NCI-H2107 treated with DMSO at 0.1 percent for 48 hours (cell line): ENCODE results near the gene JPH2.

ENCODE experiments used
- DNase-seq: peaks from one replicate; lab custom pipeline; 2025; ENCODE audit not compliant: unreplicated experiment; lab: John Stamatoyannopoulos, UW

Gene JPH2

DNA sequence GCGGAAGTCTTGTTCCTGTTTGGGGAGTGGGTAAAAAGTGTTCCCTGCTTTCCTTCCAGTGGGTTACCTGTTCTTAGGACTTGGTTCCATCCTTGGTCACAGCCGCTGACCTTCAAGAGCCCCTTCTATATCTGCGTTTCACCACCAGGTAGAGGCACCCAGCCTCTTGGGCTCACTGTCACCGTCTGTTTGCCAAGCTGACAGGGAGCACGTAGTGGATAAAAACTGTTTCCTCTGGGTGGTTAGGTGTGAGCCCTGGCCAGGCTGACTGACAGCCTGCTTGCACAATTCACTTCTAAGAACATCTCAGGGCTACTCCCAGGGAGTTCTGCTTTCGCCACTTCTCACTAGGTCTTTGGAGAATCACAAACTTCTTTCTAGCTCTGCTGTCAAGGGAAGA lies 1.8 kb upstream of the JPH2 start:
- DNase-seq = no peak

DNA sequence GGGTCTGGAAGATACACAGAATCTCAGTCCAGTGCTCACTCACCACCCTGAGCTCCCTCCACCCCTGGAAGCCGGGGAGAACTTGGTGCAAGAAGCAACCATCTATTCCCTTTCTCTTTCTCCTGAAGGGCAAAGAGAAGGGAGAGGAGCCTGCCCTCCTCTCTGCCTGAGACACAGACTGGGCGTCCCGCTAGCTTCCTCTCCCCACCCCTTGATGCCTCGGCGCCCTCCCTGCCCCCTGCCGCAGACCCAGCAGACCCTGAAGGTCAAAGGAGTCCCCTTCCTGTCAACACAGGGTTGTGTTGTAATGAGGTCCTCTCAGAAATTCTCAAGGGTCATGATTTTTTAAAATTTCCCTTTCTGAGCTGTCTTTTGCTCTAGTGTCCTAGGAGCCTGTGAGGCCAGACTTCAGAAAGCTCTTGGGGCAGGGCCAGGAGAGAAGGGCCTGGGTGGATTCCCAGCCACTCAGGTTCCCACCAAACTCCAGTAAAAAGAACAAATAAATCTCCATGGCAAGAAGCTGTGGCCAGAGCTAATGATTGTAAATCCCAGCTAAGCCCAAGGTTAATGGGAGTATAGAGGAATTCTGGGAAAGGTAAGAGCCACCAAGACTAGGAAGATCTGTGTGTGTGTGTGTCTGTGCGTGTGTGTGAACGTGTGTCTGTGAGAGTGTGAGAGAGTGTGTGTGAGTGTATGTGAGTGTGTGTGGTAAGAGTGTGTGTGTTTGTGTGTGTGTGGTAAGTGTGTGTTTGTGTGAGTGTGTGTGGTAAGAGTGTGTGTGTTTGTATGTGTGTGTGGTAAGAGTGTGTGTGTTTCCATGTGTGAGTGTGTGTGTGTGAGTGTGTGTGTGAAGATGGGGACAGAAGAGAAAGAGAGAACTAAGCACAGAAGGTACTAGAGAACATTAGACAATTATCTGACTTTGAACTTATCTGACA lies 1.1 kb upstream of the JPH2 start:
- no peak for DNase-seq

DNA sequence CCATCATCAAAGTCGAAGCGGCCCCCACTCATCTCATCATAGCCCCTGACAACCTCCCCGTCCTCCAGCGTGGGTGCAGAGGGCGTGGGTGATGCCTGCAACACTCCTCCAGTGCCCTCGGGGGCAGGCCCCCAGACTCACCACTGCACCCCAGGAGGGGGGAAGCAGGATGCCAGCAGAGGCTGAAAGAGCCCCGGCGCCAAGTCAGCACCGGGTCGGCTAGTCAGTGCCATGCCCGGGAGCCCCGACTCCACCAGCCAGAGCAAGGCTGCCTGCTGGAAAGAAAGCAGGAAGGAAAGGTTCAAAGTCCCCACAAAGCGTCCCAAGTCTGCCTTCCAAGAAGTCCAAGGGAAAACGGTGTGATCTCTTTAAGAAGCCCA lies 324 bp downstream of the JPH2 start:
- no peak for DNase-seq

DNA sequence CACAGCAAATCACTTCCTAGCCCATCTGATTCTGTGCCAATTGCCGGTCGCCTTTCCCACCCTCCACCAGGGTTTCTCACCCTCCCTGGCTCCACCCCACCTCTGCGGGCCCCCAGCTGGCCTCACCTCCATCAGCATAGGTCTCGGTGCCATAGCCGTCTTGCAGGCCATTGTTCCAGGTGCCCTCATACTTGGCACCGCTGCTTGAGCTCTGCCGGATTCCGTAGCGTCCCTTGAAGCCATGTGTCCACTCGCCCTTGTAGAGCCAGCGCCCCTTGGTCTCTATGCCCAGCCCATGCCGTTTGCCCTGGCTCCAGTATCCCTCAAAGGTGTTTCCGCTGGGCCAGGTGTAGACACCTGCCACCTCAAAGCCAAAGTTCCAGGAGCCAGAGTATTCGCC lies 787 bp downstream of the JPH2 start:
- DNase-seq = no peak

DNA sequence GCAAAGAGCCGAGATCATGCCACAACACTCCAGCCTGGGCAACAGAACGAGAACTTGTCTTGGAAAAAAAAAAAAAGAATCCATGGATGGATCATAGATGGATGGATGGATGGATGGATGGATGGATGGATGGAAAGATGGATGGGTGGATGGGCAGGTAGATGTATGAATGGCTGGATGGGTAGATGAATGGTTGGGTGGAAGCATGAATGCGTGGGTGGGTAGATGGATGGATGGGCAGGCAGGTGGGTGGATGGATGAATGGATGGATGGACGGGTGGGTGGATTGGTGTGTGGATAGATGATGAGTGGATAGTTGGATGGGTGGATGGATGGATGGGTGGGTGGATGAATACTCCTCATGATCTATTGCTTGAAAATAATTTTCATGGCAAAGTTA lies 1.4 kb downstream of the JPH2 start:
- DNase-seq = no peak

DNA sequence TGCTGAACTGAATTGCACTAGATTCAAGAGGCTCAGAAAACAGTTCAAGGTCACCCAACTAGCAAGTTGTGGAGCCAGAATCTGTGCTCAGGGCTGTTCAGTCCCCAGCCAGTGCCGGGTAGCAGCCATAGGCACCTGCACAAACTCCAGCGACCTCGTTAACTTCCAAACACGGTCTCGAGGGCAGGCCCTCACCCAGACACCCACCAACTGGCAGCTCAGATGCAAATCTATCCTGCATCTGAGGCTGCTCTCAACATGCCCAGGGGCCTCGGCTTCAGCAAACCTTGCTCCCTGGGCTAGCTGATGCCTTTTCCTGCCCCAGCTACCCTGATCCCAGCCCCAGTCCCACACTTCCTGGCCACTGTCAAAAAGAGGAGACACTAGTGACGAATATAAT lies 3.7 kb downstream of the JPH2 start:
- no peak for DNase-seq

DNA sequence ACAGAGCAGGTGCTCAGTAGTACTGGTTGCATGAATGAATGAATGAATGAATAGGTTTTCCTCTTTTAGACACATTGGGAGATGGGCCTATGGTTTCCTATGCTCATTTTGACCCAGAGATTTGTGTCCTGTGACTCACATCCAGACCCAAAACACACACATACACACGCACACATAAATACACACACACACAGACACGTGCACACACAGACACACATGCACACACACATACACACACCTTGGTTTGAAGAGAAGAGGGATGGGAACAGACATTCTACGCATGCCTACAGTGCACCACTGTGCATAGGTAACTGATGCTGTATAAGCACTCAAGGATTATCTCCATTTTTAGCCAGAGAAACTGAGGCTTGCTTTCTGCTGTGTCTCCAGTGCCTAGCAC lies 4.1 kb downstream of the JPH2 start:
- no peak for DNase-seq

DNA sequence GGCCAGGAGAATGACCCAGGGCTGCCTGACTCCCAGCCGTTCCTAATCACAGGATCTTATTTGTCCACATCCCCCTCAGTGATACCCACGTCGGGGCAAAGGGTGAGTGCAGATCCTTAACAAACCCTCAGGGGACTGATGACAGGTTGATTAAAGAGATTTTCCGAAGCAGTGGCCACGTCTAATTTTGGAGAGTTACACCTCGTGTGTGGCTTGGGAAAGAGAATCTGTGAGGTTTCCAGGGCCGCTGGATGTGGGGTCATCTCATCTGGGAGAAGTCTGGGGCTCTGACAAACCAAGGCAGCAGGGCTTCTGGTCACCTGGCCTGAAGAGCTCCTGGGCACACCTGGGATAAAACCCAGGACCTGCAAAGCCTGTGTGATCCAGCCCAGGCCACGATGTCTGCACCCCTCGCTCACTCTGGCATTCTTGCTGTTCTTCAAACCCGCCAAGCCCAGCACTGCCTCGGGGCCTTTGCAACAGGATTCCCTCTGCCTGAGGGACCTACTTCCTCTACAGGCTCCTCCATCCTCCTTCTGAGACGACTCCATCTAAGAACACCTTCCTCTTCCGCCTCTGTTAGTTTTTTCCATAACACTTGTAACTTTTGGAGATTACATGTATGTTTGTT lies 4.7 kb downstream of the JPH2 start:
- DNase-seq = no peak

DNA sequence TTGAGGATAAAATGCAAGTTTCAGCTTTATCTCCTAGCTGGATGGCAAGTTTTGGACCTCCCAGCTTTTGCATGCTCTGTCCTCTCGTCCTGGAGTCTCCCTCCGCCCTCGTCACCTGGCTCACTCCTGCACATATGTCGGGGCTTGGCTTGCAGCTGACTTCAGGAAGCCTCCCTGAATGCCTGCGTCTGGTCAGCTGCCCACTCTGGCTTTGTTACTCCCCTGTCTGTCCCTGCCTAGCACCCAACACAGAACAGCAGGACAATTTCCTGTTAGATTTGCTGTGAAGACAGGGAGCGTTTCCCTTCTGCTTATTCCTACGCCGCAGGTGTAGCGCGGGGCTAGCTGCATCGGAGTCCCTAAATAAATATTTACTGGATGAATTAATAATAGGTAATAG lies 5.4 kb downstream of the JPH2 start:
- DNase-seq = no peak

DNA sequence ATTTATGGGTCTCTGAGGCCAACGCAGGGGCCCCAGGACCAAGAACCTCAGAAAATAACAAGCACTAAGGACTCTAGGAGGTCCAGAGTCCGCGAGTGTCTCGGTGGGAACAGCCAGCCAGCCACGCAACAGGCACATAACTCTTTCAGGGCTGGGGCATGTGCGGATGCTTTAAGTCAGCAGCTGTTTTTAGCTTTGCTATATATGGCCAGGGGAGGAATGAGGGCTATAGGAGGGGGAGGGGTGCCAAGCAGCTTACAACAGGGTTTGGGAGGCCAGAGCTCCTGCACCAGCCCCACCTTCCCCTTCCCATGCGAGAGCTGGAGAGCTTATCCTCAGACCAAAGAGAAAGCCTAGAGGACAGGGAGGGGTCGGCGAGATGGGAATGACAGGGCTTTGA lies 6.2 kb downstream of the JPH2 start:
- DNase-seq = no peak

DNA sequence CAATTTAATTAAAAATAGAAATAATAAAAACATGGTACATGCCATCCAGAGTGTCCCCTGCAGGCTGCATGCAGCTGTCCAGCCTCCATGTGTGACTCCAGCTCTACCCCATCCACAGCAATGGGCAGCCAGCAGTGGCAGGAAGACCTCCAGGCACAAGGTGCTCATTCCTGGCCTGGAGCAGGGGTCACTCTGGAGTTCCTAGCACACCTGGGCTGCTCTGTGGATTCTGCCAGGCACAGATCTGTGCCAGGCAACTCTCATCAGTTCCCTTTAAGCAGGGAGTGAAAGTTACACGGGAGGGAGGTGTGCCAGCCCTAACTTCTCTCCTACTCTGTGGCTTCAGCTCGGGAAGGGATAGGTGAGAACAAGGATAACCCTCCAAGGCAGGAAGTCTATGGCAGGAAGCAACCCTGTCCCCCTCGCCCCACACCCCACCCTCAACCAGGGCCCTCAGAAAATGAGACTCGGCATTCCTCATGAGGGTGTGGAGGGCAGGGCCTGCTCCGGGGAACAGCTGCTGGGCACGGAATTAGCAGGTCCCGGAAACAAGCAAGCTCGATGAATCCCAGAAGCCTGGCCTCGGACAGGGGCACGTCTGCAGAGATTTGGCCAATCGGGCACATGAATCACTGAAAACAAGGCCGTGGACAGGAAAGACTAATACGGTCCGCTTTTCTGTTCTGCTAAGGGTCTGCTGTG lies 10.0 kb downstream of the JPH2 start:
- DNase-seq = no peak

DNA sequence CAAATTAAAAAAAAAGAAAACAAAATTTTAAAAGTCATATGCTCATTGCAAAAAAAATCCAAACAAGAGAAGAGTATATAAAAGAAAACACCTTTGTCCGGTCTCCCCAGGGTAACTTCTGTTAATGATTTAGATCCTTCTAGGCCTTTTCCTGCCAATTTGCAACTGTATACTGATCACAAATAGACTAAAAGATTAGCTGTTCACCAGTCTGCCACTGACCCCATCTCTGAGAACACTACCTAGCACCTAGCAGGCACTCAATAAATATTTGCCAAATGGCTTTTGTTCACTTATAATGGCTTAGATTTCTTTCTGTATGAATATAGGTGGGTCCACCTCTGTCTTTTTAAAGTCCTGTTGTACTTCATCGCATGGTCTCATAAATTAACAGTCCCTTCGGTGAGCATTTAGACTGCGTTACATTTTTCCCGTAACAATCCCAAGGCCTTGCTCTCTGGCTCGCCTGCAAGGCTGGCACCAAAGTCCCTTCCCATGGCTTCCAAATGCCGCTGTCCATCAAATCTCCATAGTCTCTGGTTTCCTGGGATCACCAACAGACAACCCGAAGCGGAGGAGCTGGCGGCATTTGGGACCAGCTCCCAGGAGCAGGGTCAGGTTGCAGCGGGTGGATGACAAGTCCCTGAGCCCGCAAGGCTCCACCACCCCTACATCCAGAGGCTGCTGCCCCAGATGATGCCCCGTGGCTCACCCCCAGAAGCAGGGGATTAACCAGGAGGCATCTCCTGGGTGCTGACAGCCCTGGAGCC lies 11.8 kb downstream of the JPH2 start:
- DNase-seq = no peak

DNA sequence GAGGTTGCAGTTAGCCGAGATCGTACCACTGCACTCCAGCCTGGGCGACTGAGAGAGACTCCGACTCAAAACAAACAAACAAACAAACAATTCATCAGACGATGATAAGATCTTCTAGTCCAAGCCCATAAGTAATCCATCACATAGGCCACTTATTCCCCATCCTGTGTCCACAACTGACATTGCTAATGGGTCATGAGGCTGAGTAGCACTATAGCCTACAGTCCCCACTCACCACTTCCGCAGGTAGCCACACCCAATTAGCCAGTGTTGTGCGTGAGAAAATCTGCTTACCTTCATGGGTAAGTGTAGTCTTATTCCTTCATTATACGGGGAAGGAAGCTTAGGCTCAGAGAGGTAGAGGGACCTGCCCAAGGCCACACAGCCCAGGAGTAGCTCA lies 13.1 kb downstream of the JPH2 start:
- DNase-seq = no peak

DNA sequence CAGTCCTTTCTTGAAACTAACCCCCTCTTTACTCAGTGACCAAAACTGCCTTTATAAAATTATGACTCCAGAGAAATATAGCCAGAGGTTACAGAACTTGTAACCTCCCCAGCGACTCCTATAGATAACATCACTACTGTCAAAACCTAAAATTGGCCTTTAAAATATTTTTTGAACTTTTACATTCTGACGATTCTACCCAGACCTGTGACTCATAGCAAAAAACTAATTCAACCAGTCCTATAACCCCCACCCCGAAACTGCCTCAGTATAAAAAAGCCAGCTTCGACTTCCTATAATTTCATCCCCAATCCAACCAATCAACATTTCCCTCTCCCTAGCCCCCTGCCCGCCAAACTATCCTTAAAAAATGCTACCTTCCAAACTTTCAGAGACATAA lies 13.9 kb downstream of the JPH2 start:
- no peak for DNase-seq

DNA sequence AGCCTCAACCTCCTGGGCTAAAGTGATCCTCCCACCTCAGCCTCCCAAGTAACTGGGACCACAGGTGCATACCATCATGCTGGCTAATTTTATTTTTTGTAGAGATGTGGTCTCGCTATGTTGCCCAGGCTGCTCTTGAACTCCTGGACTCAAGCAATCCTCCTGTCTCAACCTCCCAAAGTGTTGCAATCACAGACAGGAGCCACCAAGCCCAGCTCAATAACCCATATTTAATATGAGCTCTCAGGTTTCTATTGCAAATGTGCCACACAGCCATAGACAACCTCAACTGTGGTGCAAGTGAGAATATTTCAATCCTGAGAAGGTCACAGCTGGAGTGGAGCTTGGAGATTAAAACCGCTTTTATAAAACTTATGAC lies 14.4 kb downstream of the JPH2 start:
- no peak for DNase-seq

DNA sequence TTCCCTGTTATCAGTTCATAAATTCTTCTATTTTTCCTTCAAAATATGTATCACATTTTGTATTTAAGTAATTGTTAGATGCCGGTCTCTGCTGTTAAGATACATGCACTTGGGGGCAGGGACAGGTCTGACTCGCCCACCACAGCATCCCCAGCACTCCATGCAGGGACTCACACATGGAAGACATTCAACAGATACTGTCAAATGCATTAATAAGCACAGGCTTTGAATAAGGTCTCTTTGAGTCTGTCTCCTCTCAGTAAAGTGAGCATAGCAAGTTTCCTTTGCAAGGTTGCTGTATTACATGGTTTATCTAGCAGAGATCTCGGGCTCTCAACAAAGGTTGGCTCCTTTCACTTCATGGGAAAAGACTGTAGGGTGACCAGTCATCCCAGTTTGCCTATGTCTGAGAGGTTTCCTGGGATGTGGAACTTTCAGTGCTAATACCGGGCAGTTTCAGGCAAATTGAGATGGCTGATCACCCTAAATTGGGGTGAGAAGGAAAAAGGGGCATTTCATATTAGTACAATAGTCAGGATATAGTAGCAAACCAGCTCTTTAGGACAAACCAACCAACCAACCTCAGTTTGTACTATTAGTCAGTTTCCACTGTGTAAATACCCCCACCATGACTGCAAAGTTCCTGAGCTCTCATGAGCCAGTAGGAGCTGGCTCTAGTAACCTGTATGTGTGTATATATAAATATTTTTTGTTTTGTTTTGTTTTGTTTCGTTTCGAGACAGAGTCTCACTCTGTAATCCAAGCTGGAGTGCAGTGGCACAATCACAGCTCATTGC lies 15.0 kb downstream of the JPH2 start:
- DNase-seq = no peak

DNA sequence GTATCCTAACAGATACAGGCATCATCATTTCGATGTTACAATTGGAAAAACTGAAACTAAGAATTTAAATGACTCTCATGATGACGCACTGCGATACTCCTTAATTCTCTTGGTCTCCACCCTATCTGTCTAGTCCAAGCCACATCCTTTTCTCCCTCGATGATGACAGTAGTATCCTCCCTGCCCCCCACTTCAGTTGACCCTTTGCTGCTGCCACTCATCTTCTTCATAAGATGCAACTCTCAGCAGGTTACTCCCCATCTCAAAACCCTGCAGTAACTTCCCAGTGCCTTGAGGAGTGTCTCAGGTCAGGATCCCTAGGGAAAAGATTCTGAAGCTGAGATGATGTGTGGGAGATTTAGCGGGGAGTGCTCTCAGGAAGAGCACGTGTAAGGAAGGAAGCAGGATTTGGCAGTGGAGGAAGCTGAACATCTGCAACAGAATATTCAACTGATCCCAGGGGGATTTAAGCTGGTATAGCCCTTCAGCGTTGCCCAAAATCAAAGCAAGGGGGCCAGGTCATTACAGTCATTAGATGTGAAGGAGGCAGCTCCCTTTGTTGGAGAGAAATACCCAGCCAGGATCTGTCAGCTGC lies 16.1 kb downstream of the JPH2 start:
- no peak for DNase-seq

DNA sequence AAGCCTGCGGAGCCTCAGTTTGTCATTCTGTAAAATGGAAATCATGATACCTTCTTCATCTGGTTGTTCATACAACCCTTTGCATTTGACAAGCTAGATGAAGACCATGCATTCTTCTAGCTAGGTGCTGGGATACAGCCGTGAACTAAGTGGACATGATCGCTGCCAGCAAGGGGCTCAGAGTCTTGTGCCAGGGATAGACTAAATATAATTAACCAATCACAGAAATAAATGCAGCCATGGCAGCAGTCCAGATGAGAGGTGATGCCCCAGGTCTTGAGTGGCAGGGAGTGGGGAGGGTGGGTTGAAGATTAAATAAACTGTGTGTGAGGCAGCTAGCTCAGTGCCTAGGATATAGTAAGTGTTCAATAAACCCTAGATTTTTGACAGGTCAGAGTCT lies 19.3 kb downstream of the JPH2 start:
- no peak for DNase-seq

DNA sequence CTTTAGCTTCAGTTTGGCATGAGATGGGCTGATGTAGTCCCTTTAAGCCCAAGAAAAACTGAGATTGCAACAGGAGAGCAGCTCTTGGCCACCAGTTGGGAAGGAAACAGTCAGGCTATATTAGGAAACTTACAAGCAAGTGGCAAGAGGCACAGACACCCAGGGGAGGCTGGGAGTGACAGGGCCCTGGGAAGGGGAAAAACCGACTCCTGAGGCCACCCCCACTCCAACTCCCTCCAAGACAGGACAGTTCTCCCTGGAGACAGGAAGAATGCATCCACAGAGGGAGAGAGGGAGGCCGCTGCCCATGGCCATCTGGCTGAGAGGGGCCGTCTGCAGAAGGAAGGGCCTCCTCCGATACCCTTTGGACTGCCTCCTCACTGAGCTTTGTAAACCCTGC lies 20.5 kb downstream of the JPH2 start:
- DNase-seq = no peak

DNA sequence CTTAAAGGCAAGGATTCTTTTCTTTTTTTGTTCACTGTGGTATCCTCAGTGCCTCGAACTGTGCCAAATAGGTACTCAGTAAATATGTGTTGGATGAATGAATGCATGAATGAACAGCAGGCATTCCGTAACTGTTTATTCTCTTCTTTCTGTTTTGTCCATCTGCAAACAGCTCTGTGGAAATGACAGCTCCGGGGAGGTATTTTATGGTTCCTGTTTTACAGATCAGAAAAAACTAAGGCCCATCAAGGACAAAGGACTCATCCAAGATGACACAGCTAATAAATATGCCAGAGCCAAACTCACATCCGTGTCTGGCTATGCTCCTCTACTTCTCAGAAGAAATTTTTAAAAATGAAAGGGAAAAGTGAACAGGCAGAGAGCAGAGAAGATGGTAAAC lies 21.0 kb downstream of the JPH2 start:
- no peak for DNase-seq
